HG03571 (cell line): ENCODE results near the gene ZNF184.

Source experiments
- ATAC-seq: cut with Tn5 transposase; IDR thresholded peaks from one replicate; pipeline ENCODE4 v1.9.1; 2021; ENCODE audit not compliant: unreplicated experiment

The ZNF184 gene

DNA sequence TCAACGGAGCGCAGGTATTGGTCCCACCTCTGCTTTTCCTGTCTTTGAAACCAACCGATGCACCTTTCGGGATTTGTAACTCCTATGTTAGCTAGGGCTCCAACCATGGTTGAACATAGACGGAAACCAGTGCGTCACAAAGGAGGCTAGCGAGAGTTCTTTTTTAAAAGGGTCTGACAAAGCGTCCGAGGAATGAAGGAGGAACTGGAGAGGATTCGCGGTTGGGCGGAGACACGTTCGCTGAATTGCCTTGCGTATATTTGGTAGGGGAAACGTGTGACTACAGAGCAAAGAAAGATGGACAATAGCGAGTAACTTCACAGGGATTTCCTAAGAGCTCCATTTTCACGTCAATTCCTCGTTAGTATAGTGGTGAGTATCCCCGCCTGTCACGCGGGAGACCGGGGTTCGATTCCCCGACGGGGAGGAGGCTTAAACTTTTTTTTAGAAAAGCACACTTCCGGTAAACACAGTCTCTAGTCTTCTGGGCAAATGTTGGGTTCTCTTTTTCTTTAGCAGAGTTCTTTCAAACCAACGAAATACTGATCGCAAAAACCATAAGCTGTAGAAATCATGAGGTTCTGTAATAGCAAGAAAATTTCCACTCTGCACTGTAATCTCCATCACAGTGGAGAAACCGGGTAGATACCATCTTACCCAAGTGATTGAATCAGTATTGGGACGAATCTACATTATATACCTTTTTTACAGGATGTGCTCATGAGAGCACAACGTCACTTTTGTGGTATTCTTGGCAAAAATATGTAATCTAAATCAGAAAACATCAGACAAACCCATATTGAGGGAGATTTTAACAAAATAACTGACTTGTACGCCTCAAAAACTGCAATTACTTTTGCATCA is 6.6 kb upstream of the ZNF184 start:
- peak; percentile 40 for ATAC-seq

GRCh38 chr6:27478706-27479318 is 5.9 kb upstream of the ZNF184 start:
- ATAC-seq: peak; percentile 48

DNA sequence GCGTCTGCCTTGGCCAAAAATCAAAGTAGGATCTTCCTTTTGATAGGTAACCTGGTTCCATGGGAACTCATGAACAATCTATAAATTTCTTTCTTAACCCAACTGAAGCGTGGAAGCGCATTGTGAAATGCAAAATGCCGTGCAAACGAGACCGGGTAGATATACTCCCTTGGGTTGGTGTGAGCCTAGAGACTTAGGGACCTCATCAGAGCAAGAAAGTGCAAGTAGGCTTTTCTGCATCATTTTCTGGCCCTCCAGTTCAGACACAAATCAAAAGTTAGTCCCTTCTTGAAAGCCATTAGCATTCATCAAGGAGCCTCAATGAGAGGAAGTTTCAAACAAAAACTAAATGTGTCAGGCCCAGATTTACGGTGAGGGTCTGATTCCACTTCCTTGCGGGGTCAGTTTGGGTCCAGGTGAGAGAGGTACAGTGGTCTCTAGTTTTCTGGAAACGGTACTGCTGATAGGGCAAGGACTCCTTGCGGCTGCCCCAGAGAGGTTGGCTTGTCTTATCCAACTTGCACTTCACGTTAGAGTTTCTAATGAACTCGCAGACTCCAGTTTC is 5.3 kb upstream of the ZNF184 start:
- peak; percentile 31 for ATAC-seq

DNA sequence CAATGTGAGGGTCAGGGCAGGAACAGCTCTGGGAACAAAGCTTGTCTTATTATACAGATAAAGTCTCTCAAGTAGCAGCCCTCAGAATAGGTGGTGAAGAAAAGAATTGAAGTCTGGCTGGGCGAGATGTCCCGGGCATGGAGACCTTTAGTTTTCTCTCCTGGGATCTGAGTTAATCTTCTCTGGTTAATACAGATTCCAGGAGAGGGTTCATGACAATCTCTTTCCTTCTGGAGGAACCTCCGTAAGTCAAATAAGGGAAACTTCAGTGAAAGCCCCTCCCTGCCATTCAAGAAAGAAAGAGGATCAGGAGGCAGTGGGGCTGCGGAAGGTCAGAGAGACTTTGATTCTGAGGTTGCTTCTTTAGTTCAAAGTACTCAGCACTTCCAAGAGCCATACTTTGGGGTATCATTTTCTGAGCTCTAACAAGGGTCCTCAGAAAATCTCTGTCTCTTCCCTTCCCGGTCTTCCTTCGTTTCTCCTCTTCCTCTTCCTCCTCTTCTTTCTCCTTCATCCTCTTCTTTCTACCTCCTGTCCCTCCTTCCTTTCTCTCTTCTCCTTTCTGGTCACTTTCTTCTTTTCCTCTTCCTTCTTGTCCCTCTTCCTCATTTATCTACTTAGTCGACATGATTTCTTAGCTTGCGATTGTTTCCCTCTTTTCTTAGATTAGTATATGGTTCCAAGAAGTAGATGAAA is 4.6 kb upstream of the ZNF184 start:
- no peak for ATAC-seq

DNA sequence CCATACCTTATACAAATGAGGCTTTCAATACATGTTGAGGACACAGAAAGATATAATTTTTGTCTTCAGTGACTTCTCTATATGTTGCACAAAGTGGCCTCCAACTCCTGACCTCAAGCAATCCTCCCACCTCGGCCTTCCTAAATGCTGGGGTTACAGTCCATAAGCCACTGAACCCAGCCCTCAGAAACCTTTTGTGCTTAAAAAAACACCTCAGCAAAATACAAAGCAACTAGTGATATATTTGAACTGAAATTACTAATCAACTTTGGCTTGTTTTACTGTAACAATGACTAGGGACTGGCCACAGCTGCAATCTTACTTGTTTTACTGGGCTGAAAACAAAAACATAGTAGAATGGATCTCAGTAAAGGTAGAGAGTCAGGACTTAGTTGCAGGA is 3.2 kb upstream of the ZNF184 start:
- ATAC-seq: no peak

DNA sequence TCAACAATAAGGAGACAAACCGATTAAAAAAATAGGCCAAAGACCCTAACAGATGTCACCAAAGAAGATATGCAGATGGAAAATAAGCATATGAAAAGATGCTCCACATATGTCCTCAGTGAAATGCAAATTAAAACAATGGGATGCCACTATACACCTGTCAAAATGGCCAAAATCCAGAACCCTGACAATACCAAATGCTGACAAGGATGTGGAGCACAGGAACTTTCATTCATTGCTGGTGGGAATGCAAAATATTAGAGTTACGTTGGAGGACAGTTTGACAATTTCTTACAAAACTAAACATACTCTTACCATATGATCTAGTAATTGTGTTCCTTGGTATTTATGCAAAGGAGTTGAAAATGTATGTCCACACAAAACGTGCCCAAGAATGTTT is 1.8 kb upstream of the ZNF184 start:
- ATAC-seq: no peak

- no peak for ATAC-seq
These were observed 1.2 kb upstream of the ZNF184 start for GRCh38 chr6:27474172-27474465.

- peak; percentile 21 for ATAC-seq
These were observed 706 bp downstream of the ZNF184 start for GRCh38 chr6:27472182-27472616.

GRCh38 chr6:27471365-27472115 is 1.4 kb downstream of the ZNF184 start:
- no peak for ATAC-seq

DNA sequence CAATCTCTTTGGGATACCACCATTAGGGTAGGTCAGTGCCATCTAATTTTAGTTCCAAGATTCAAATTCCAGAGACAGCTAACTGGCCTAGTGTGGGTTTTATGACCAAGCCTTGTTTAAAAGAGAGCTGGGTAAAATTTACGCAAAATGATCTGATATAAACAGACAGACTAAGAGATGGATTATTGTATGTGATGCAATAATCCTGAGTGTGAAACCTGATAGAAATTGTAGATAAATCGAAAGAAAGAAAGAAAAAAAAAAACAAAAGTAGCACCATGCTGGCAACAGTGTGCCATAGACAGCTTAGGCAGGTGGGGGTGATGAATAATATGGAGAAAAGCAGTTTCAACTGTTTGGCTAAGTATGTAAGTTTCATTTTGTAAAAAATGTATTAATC is 2.9 kb downstream of the ZNF184 start:
- ATAC-seq: no peak

- ATAC-seq: no peak
These were observed 4.6 kb downstream of the ZNF184 start for GRCh38 chr6:27468334-27468733.

- no peak for ATAC-seq
These were observed 20.4 kb downstream of the ZNF184 start for GRCh38 chr6:27452496-27452897.

DNA sequence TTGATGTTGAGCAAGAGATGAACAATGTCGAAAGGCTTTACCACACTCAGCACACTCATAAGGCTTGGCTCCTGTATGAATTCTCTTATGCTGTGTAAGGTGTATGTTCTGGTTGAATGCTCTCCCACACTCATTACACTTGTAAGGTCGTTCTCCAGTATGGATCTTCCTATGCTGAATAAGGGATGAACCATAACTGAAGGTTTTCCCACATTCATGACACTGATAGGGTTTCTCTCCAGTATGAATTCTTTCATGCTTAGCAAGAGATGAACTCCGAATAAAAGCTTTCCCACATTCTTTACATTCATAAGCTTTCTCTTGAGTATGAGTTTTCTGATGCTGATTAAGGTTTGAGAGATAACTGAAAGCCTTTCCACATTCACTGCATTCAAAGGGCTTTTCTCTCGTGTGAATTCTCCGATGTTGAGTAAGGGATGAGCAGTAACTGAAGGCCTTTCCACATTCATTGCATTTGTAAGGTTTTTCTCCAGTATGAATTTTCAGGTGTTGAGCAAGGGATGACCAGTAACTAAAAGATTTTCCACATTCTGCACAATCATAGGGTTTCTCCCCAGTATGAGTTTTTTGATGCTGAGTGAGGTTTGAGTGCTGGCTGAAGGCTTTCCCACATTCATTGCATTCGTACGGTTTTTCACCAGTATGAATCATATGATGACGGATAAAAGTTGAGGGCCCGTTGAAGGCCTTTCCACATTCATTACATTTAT is 21.1 kb downstream of the ZNF184 start:
- no peak for ATAC-seq

- no peak for ATAC-seq
These were observed 24.4 kb downstream of the ZNF184 start for GRCh38 chr6:27448456-27448855.

- ATAC-seq: no peak
These were observed 30.0 kb downstream of the ZNF184 start for GRCh38 chr6:27442932-27443331.

- ATAC-seq: no peak
These were observed 31.9 kb downstream of the ZNF184 start for GRCh38 chr6:27441001-27441400.

- ATAC-seq: no peak
These were observed 33.5 kb downstream of the ZNF184 start for GRCh38 chr6:27439371-27439770.

DNA sequence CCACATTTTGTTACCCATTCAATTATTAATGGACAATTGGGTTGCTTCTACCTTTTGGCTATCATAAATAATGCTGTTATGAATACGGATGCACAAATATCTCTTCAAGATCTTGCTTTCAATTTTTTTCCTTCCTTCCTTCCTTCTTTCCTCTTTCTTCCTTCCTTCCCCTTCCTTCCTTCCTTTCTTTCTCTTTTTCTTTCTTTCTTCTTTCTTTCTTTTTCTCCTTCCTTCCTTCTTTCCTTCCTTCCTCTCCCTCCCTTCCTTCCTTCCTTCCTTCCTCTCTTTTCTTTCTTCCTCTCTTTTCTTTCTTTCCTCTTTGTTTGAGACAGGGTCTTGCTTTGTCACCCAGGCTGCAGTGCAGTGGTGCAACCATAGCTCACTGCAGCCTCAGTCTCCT is 39.2 kb downstream of the ZNF184 start:
- ATAC-seq: no peak

GRCh38 chr6:27428966-27429365 is 43.9 kb downstream of the ZNF184 start:
- ATAC-seq: no peak

- ATAC-seq: no peak
These were observed 44.4 kb downstream of the ZNF184 start for GRCh38 chr6:27428502-27428901.
